Gastroesophageal sphincter (tissue), 4 donors: ENCODE measurements around the gene COPZ2. TPM values are rescaled to one million over a fixed set of nuclear protein-coding genes. Genes with fewer than 3 reads are reported as not detected.

Experiments used
- ATAC-seq: fragments of 150-250 bp; one replicate; pipeline ENCODE4 v1.9.1; 2016; ENCODE audit warnings: mild to moderate bottlenecking, moderate library complexity
- H3K27ac ChIP-seq, 4 donors: fragments of 200-600 bp; sonication (generic) in 3 of 4; 1 replicate in 3 of 4; 2 replicates in 1 of 4; pipeline ENCODE4 v1.5.1; 2016 to 2019
- H3K27me3 ChIP-seq: fragments of 200-600 bp; sonication (generic); one replicate; pipeline ENCODE4 v1.5.1; 2019
- H3K36me3 ChIP-seq, 2 donors: fragments of 200-600 bp; sonication (generic); one replicate each; pipeline ENCODE4 v1.5.1; 2019; ENCODE audit warnings: control low read depth in 1 of 2
- H3K4me1 ChIP-seq, 3 donors: fragments of 200-600 bp; sonication (generic); 1 replicate in 2 of 3; 2 replicates in 1 of 3; pipeline ENCODE4 v1.5.1; 2016 to 2019; ENCODE audit warnings: control low read depth in 2 of 3
- H3K4me3 ChIP-seq, 2 donors: fragments of 200-600 bp; sonication (generic); one replicate each; pipeline ENCODE4 v1.5.1; 2019; ENCODE audit warnings: mild to moderate bottlenecking in 1 of 2, moderate library complexity in 1 of 2
- H3K9me3 ChIP-seq, 3 donors: fragments of 200-600 bp; sonication (generic); one replicate each; pipeline ENCODE4 v1.5.1; 2017 to 2019; ENCODE audit warnings: control low read depth in 2 of 3
- CTCF ChIP-seq, 4 experiments: fragments of 200-600 bp in 2 of 4; fragments of 450-650 bp in 2 of 4; sonication (generic) in 1 of 4; IDR thresholded peaks; one replicate each; pipeline ENCODE4 v1.5.1; 2017 to 2019; ENCODE audit warnings: antibody characterized with exemption in 4 of 4, mild to moderate bottlenecking in 2 of 4, moderate library complexity in 2 of 4
- EP300 ChIP-seq: sonication (generic); formaldehyde crosslinking; IDR thresholded peaks from one replicate; pipeline ENCODE4 v1.6.1; 2017; ENCODE audit warnings: antibody characterized with exemption, mild to moderate bottlenecking
- POLR2A ChIP-seq, 2 donors: fragments of 450-650 bp; IDR thresholded peaks; one replicate each; pipeline ENCODE4 v1.6.1; 2017; ENCODE audit warnings: antibody characterized with exemption in 2 of 2, mild to moderate bottlenecking in 2 of 2, moderate library complexity in 1 of 2
- POLR2AphosphoS5 ChIP-seq: sonication (generic); formaldehyde crosslinking; IDR thresholded peaks from one replicate; pipeline ENCODE4 v1.6.1; 2017; ENCODE audit warnings: antibody characterized with exemption
- WGBS, 2 donors: methylation state at CpG; one replicate each; pipeline ENCODE4 v1.1.5; 2018; ENCODE audit warnings: low coverage in 1 of 2; 5-methylcytosine and 5-hydroxymethylcytosine counted together
- total RNA-seq, 4 donors: library from RNA; depleted of rRNA; stranded (reverse); fragments of >200 nt; gene quantifications; one replicate each; pipeline ENCODE4 v1.1.0, GENCODE V29; 2016

COPZ2 gene
- total RNA-seq, 4 donors from 2014 or later = 40.6 to 75.5 (median 49.4) TPM

- Histone ChIP-seq H3K4me1 (peaks cover 16 to 79% (median 57%) of the 10 kb centered on the region in 3 donors), H3K27me3 (no peaks in the 10 kb centered on the region), H3K9me3 (no peaks in the 10 kb centered on the region), H3K27ac (peak overlapping the region; percentile 81 to 99 (median 96)), H3K36me3 (peaks cover 0 to 46% of the 10 kb centered on the region in 2 donors), H3K4me3 (peak overlapping the region; percentile 8 to 77)
- TF ChIP-seq POLR2AphosphoS5 (peak; percentile 70), CTCF (IDR thresholded peaks at IDR 0.05) (peak in 1 of 4 experiments; percentile 23), EP300 (no peak), POLR2A (IDR thresholded peaks at IDR 0.05) (no peak)
- peak; percentile 25 for ATAC-seq
- 14 to 20% methylated on average over 1 to 3 of the region's 5 CpGs for WGBS, 2 donors
These were observed 15.6 kb upstream of the COPZ2 start for GRCh38 chr17:48052956-48053757.

- peaks cover 0 to 33% of the 10 kb centered on the region in 2 donors for H3K36me3 ChIP-seq
- H3K4me1 ChIP-seq = peaks cover 16 to 82% (median 57%) of the 10 kb centered on the region in 3 donors
- H3K27ac ChIP-seq = peak overlapping the region; percentile 81 to 99 (median 96)
- ATAC-seq = no peak
- no peaks in the 10 kb centered on the region for H3K27me3 ChIP-seq
- H3K4me3 ChIP-seq = peak overlapping the region in 1 of 2 donors; percentile 77
- TF ChIP-seq EP300 (no peak), CTCF (IDR thresholded peaks at IDR 0.05) (peak in 2 of 4 experiments; percentile 22 to 36), POLR2AphosphoS5 (peak; percentile 54)
- H3K9me3 ChIP-seq = no peaks in the 10 kb centered on the region
- 0 to 17% methylated on average over 2 to 5 of the region's 5 CpGs for WGBS, 2 donors
These were observed 14.3 kb upstream of the COPZ2 start for GRCh38 chr17:48051706-48052486.

- Histone ChIP-seq H3K9me3 (no peaks in the 10 kb centered on the region), H3K4me1 (peaks cover 16 to 82% (median 57%) of the 10 kb centered on the region in 3 donors), H3K4me3 (peak overlapping the region in 1 of 2 donors; percentile 77), H3K27me3 (no peaks in the 10 kb centered on the region), H3K27ac (peak overlapping the region; percentile 81 to 99 (median 96)), H3K36me3 (peaks cover 0 to 27% of the 10 kb centered on the region in 2 donors)
- TF ChIP-seq POLR2AphosphoS5 = no peak
- no peak for TF ChIP-seq POLR2A (IDR thresholded peaks at IDR 0.05)
- TF ChIP-seq CTCF (IDR thresholded peaks at IDR 0.05) = no peak
- no peak for TF ChIP-seq EP300
- WGBS, 2 donors = 79 to 92% methylated on average over 4 to 5 of the region's 10 CpGs
- no peak for ATAC-seq
These were observed 13.7 kb upstream of the COPZ2 start for GRCh38 chr17:48051283-48051682.

- TF ChIP-seq EP300 (no peak), POLR2A (IDR thresholded peaks at IDR 0.05) (peak; percentile 48 to 74), POLR2AphosphoS5 (peak; percentile 92), CTCF (IDR thresholded peaks at IDR 0.05) (peak in 1 of 4 experiments; percentile 3)
- Histone ChIP-seq H3K27ac (peak overlapping the region; percentile 86 to 99 (median 96)), H3K36me3 (peaks cover 0 to 11% of the 10 kb centered on the region in 2 donors), H3K27me3 (no peaks in the 10 kb centered on the region), H3K4me1 (peaks cover 16 to 71% (median 34%) of the 10 kb centered on the region in 3 donors), H3K4me3 (peak overlapping the region; percentile 72 to 77), H3K9me3 (no peaks in the 10 kb centered on the region)
- 0 to 2% methylated on average over 5 to 26 of the region's 53 CpGs for WGBS, 2 donors
- ATAC-seq = peak; percentile 82
These were observed 11.0 kb upstream of the COPZ2 start for GRCh38 chr17:48048384-48049126.
